ENCODE measurements around the gene CTNNB1.

CTNNB1 gene

GRCh38 chr3:41196499-41197410, 2.5 kb upstream of the CTNNB1 start:
- ChIA-PET CTCF (no interaction called here), POLR2A (ENCODE audit: low non-redundant PET) (no interaction called here)
- no peak overlapping the region for H3K27ac ChIP-seq
- TF ChIP-seq, protein P1, sequence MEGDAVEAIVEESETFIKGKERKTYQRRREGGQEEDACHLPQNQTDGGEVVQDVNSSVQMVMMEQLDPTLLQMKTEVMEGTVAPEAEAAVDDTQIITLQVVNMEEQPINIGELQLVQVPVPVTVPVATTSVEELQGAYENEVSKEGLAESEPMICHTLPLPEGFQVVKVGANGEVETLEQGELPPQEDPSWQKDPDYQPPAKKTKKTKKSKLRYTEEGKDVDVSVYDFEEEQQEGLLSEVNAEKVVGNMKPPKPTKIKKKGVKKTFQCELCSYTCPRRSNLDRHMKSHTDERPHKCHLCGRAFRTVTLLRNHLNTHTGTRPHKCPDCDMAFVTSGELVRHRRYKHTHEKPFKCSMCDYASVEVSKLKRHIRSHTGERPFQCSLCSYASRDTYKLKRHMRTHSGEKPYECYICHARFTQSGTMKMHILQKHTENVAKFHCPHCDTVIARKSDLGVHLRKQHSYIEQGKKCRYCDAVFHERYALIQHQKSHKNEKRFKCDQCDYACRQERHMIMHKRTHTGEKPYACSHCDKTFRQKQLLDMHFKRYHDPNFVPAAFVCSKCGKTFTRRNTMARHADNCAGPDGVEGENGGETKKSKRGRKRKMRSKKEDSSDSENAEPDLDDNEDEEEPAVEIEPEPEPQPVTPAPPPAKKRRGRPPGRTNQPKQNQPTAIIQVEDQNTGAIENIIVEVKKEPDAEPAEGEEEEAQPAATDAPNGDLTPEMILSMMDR (conservative IDR thresholded peaks at IDR 0.05; ENCODE audit: low read depth): no peak
- DNase-seq (ENCODE audit: low spot score): no peak

DNA sequence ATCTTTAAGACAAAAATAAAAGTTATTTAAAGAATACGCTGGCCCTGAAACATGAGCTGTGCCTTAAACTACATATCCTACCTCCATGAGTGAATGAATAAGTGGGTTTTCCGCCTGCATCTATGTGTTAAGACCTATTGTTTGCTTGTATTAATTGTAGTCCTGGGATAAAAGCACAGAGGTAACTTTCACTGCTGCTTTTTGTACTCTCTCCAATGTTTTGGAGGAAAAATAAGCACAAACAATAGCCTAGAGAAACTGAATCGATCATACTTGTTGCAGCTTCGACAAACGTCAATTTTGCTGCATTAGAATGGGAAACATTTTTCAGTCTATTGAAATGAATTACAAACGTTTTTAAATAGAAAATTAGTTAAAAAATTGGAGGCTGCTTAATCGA, 1.3 kb upstream of the CTNNB1 start:
- no peak overlapping the region for H3K27ac ChIP-seq
- no peak for DNase-seq (ENCODE audit: low spot score)
- ChIA-PET POLR2A (ENCODE audit: low non-redundant PET) (no interaction called here), CTCF (no interaction called here)
- TF ChIP-seq, protein P1 (conservative IDR thresholded peaks at IDR 0.05; ENCODE audit: low read depth): no peak

GRCh38 chr3:41198526-41198925, 779 bp upstream of the CTNNB1 start:
- CTCF ChIA-PET: no interaction called here
- TF ChIP-seq, protein P1 (conservative IDR thresholded peaks at IDR 0.05; ENCODE audit: low read depth): no peak
- peak overlapping the region; percentile 88 for H3K27ac ChIP-seq
- DNase-seq (ENCODE audit: low spot score): no peak
- POLR2A ChIA-PET (ENCODE audit: low non-redundant PET): no interaction called here

DNA sequence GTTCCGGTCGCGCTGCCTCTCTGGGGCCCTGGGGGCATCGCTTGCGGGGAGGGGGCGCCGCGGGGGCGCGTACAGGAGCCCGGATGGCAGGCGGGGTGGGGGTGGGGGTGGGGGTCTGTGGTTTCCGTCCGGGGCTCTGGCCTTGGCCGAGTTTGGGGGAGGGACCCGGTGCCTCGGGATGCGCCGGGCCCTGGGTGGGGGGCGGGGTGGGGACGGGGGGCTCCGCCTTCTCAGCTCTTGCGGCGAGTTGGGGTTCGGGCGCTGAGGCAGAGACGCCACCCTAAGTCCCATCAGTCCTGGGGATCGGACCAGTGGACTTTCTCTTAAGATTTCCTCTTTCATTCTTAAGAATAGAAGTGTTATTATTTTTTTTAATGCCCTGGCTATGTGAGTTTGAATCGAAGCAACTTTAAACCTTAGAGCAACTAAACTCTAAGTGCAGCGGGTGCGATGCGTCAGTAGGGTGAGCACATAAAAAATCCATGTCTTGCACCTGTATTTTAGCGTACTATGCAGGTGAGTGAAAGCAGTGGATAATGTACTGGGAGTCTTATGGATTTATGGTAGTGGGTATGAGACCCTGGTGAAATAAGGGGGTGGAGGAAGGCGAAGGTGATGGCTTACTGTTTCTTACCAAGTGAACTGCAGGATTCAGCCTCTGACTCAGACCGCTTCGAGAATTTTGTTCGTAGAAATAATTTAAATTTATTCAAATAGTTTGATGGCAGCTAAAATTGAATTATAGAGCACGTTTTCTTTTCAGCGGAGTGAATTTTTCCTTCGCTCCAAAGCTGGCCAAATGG, 762 bp downstream of the CTNNB1 start:
- CTCF ChIA-PET: no interaction called here
- POLR2A ChIA-PET (ENCODE audit: low non-redundant PET): no interaction called here
- DNase-seq (ENCODE audit: low spot score): peak; percentile 16
- H3K27ac ChIP-seq: peak overlapping the region; percentile 88
- TF ChIP-seq, protein P1 (conservative IDR thresholded peaks at IDR 0.05; ENCODE audit: low read depth): no peak

GRCh38 chr3:41200669-41201021, 1.3 kb downstream of the CTNNB1 start:
- no peak overlapping the region for H3K27ac ChIP-seq
- TF ChIP-seq, protein P1 (conservative IDR thresholded peaks at IDR 0.05; ENCODE audit: low read depth): no peak
- peak; percentile 10 for DNase-seq (ENCODE audit: low spot score)
- ChIA-PET POLR2A (ENCODE audit: low non-redundant PET) (no interaction called here), CTCF (no interaction called here)

GRCh38 chr3:41202075-41202833, 2.9 kb downstream of the CTNNB1 start:
- POLR2A ChIA-PET (ENCODE audit: low non-redundant PET): no interaction called here
- H3K27ac ChIP-seq: no peak overlapping the region

More at GRCh38 chr3:41202075-41202833, 2.9 kb downstream of the CTNNB1 start:
- TF ChIP-seq, protein P1 (conservative IDR thresholded peaks at IDR 0.05; ENCODE audit: low read depth): no peak
- no peak for DNase-seq (ENCODE audit: low spot score)
- CTCF ChIA-PET: interaction anchor here (0.6 to 0.8 kb wide), 6 partner anchors 66 to 677 kb away, joined by 3 to 9 read pairs (median 4); partner anchors contain the start of gene ZNF621
